Common myeloid progenitor, CD34-positive (primary cell): Measurements from ENCODE around the gene PEMT.
A peak's percentile ranks its signal among the peaks of the same experiment; 100 is the strongest.

Experiments
- CTCF ChIA-PET: fragments of 350-600 bp; sonication (Branson Sonifier 250); formaldehyde crosslinking; loops from one replicate; lab custom pipeline; 2021; ENCODE audit warnings: antibody characterized with exemption; lab: Charles Lee
- POLR2A ChIA-PET: fragments of 350-600 bp; sonication (Branson Sonifier 250); formaldehyde crosslinking; loops from one replicate; lab custom pipeline; 2021; ENCODE audit warnings: antibody characterized with exemption; lab: Charles Lee
- DNase-seq, 3 donors: peaks; one replicate each; pipeline versions ENCODE4 v3.0.0 to v3.0.0-alpha.2; 2013
- H3K27ac ChIP-seq, 2 experiments: 1 replicate in 1 of 2; 2 replicates in 1 of 2; pipeline ENCODE4 v1.7.0; 2013; ENCODE audit warnings: inconsistent platforms in 2 of 2, low read length in 2 of 2, mild to moderate bottlenecking in 2 of 2, low read depth in 1 of 2, moderate library complexity in 1 of 2; ENCODE audit not compliant: severe bottlenecking in 2 of 2, insufficient read depth in 1 of 2, poor library complexity in 1 of 2
- H3K27me3 ChIP-seq, 5 experiments: replicated peaks in 2 of 5; 1 replicate in 3 of 5; 2 replicates in 2 of 5; pipeline versions ENCODE4 v1.6.1 to v1.7.0; 2013; ENCODE audit warnings: low read length in 4 of 5, mild to moderate bottlenecking in 2 of 5, moderate library complexity in 2 of 5, inconsistent platforms in 1 of 5; ENCODE audit not compliant: insufficient read depth in 5 of 5, control insufficient read depth in 4 of 5
- H3K36me3 ChIP-seq, 4 experiments: 1 replicate in 2 of 4; 2 replicates in 2 of 4; pipeline versions ENCODE4 v1.6.1 to v1.7.0; 2013; ENCODE audit warnings: low read length in 3 of 4, control low read depth in 1 of 4, mild to moderate bottlenecking in 1 of 4; ENCODE audit not compliant: control insufficient read depth in 4 of 4, insufficient read depth in 4 of 4
- H3K4me1 ChIP-seq, 4 experiments: 1 replicate in 3 of 4; 2 replicates in 1 of 4; pipeline versions ENCODE4 v1.6.1 to v1.7.1; 2013; ENCODE audit warnings: low read length in 3 of 4, mild to moderate bottlenecking in 3 of 4, control low read depth in 1 of 4, inconsistent platforms in 1 of 4, moderate library complexity in 1 of 4; ENCODE audit not compliant: control insufficient read depth in 4 of 4, insufficient read depth in 4 of 4; ENCODE audit errors: control extremely low read depth in 1 of 4
- H3K4me3 ChIP-seq, 7 experiments: 1 replicate in 4 of 7; 2 replicates in 3 of 7; pipeline versions ENCODE4 v1.5.1 to v1.7.0; 2013; ENCODE audit warnings: mild to moderate bottlenecking in 7 of 7, low read length in 6 of 7, moderate library complexity in 6 of 7, inconsistent platforms in 2 of 7, low read depth in 2 of 7, control low read depth in 1 of 7; ENCODE audit not compliant: insufficient read depth in 4 of 7, control insufficient read depth in 1 of 7; ENCODE audit errors: extremely low read depth in 1 of 7
- H3K9me3 ChIP-seq, 5 experiments: 1 replicate in 4 of 5; 2 replicates in 1 of 5; pipeline versions ENCODE4 v1.6.1 to v1.7.1; 2013; ENCODE audit warnings: low read length in 4 of 5, mild to moderate bottlenecking in 2 of 5, inconsistent platforms in 1 of 5, low read depth in 1 of 5, moderate library complexity in 1 of 5; ENCODE audit not compliant: control insufficient read depth in 4 of 5, insufficient read depth in 2 of 5; ENCODE audit errors: control extremely low read depth in 1 of 5
- WGBS: methylation state at CpG from one replicate; pipeline ENCODE4 v1.1.5; 2013; ENCODE audit not compliant: insufficient coverage; 5-methylcytosine and 5-hydroxymethylcytosine counted together

Gene PEMT

DNA sequence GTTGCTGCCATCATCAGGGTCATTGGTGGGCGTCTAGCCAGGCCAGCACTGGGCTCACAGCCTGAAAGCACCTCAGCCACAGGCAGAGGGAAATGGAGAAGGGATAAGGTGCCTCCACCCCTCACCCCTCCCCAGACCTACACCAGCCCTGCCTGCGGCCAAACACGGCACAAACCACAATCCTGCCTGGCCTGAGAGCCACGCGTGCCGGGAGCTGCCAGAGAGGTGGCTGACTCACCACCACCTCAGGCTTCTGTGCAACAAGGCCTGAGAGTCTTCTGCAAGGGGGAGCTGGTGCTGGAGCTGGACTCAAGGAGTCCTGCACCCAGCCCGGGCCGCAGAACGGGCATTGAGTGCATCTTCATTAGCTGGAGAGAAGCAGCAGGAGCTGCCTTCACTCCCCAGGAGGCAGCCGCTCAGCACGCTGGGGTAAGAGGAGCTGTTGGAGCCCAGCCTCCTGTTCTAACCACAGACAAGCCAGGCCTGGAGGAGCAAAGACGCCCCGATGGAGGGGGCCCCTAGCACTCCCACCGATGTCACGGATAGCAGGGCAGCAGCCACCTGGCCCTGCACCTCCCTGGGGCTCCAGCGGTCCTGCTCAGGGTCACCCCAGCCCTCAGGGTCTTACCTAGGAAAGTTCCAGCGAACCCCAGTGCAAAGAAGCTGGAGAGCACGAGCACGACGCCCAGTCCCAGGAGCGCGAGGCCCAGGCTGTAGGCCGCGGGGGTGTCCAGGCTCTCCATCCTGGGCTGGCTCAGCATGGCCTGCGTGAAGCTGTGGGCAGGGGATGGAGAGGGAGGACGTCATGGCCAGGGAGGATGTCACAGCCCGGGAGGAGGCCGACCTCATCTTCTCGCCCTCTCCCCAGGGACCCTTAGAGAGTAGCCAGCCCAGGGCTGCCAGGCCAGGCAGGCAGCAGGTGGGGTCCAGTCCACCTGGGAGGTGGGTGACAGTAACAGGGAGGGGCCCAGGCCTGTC lies 79.3 kb downstream of the PEMT start:
- 56% methylated on average over 23 of the region's 29 CpGs for WGBS
- Histone ChIP-seq H3K9me3 (no peaks in the 10 kb centered on the region), H3K4me3 (no peak overlapping the region), H3K36me3 (no peaks in the 10 kb centered on the region), H3K27ac (no peak overlapping the region), H3K4me1 (peaks cover 0 to 42% (median 34%) of the 10 kb centered on the region in 4 experiments), H3K27me3 (no peaks in the 10 kb centered on the region)
- POLR2A ChIA-PET: no interaction called here
- peak; percentile 67 to 95 (median 91) for DNase-seq
- CTCF ChIA-PET: interaction anchor here (1.0 to 3.9 kb wide), 7 partner anchors 11 to 157 kb away, joined by 3 to 35 read pairs (median 5); partner anchors contain the start of gene RASD1

- ChIA-PET CTCF (interaction anchor here (1.0 to 3.9 kb wide), 7 partner anchors 12 to 158 kb away, joined by 3 to 35 read pairs (median 6); partner anchors contain the start of gene RASD1), POLR2A (no interaction called here)
- 53% methylated on average over 9 of the region's 12 CpGs for WGBS
- H3K4me1 ChIP-seq: peaks cover 0 to 50% (median 35%) of the 10 kb centered on the region in 4 experiments
- H3K9me3 ChIP-seq: no peaks in the 10 kb centered on the region
- no peak overlapping the region for H3K27ac ChIP-seq
- H3K36me3 ChIP-seq: no peaks in the 10 kb centered on the region
- no peaks in the 10 kb centered on the region for H3K27me3 ChIP-seq
- no peak overlapping the region for H3K4me3 ChIP-seq
- peak in 2 of 3 donors; percentile 67 to 76 for DNase-seq
These were observed 80.2 kb downstream of the PEMT start for GRCh38 chr17:17511293-17511741.

GRCh38 chr17:17510456-17511292 lies 80.8 kb downstream of the PEMT start:
- no peaks in the 10 kb centered on the region for H3K27me3 ChIP-seq
- POLR2A ChIA-PET: interaction anchor here (0.6 to 1.0 kb wide), 2 partner anchors 11 to 15 kb away, joined by 3 to 4 read pairs; no protein-coding TSS in a partner anchor
- no peak overlapping the region for H3K4me3 ChIP-seq
- no peaks in the 10 kb centered on the region for H3K36me3 ChIP-seq
- CTCF ChIA-PET: interaction anchor here (0.8 to 3.9 kb wide), 12 partner anchors 10 to 157 kb away, joined by 3 to 35 read pairs (median 4); partner anchors contain the start of gene RASD1
- H3K27ac ChIP-seq: no peak overlapping the region
- DNase-seq: peak in 2 of 3 donors; percentile 58 to 69
- peaks cover 0 to 50% (median 35%) of the 10 kb centered on the region in 4 experiments for H3K4me1 ChIP-seq
- WGBS: 65% methylated on average over 19 of the region's 20 CpGs
- H3K9me3 ChIP-seq: no peaks in the 10 kb centered on the region

GRCh38 chr17:17509601-17510425 lies 81.7 kb downstream of the PEMT start:
- no peak overlapping the region for H3K27ac ChIP-seq
- POLR2A ChIA-PET: interaction anchor here (0.6 to 1.0 kb wide), 2 partner anchors 10 to 15 kb away, joined by 3 to 4 read pairs; no protein-coding TSS in a partner anchor
- H3K36me3 ChIP-seq: no peaks in the 10 kb centered on the region
- DNase-seq: no peak
- no peak overlapping the region for H3K4me3 ChIP-seq
- H3K27me3 ChIP-seq: no peaks in the 10 kb centered on the region
- no peaks in the 10 kb centered on the region for H3K9me3 ChIP-seq
- peaks cover 0 to 50% (median 35%) of the 10 kb centered on the region in 4 experiments for H3K4me1 ChIP-seq
- 92% methylated on average over 20 of the region's 21 CpGs for WGBS
- CTCF ChIA-PET: interaction anchor here (0.8 to 3.9 kb wide), 9 partner anchors 9 to 156 kb away, joined by 3 to 35 read pairs (median 4); partner anchors contain the start of gene RASD1

DNA sequence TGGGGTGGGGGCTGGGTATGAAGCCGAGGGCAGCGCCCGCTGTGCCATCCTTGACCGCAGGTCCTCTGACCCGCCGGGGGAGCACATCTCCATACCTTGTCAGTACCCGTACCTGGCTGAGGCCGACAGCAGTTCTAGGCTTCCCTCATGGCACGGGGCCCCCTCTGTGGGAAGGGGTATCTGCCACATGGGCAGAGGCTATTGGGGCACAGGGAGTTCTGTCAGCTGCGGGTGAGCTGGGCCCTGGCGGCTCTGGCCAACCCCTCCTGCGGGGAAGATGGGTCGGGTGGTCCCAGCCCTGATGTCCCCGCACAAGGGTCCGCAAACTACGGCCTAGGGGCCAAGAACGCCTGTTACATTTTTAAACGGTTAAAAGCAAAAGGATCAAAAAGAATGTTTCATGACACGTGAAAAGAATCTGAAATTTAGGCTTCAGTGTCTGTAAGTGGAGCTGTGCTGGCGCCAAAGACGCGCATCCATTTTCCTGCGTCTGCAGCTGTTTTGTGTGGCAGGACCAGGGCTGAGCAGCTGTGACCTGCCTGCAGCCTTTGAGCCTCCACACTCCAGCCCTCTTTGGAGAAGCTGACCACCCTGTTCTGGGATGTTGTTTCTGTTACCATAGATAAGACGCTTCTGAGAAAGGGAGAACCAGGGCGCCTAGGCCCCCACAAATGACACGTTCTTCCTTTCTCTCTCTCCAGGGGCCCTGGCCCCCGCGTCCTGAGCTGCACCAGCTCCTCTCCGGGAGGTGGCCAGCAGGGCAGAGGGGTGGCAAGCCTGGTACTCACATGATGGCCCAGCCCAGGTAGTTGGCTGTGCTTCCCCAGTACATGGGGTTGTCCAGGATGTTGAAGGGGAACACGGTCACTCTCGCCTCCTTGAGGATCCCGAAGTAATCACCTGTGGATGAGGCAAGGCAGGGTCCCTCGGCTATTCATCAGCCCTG lies 82.6 kb downstream of the PEMT start:
- POLR2A ChIA-PET: no interaction called here
- Histone ChIP-seq H3K27me3 (no peaks in the 10 kb centered on the region), H3K4me3 (no peak overlapping the region), H3K4me1 (peaks cover 0 to 50% (median 35%) of the 10 kb centered on the region in 4 experiments), H3K9me3 (no peaks in the 10 kb centered on the region), H3K27ac (no peak overlapping the region), H3K36me3 (no peaks in the 10 kb centered on the region)
- 84% methylated on average over 33 of the region's 33 CpGs for WGBS
- CTCF ChIA-PET: interaction anchor here (3.9 kb wide), 1 partner anchor 13 kb away, joined by 35 read pairs; the partner anchor contains the start of gene RASD1
- peak in 1 of 3 donors; percentile 20 for DNase-seq
